Measurements from ENCODE around the gene USH2A. TPM values are rescaled to one million over a fixed set of nuclear protein-coding genes. Genes with fewer than 3 reads are reported as not detected.

The USH2A gene
- total RNA-seq, 1 experiment from 2014 or later: not detected

GRCh38 chr1:215673943-215674342 is 749.3 kb downstream of the USH2A start:
- intact Hi-C loops (cut with micrococcal nuclease): no loop called here
- POLR2A ChIA-PET: no interaction called here

More at GRCh38 chr1:215673943-215674342, 749.3 kb downstream of the USH2A start:
- Histone ChIP-seq H3K4me1 (ENCODE audit: control insufficient read depth in 1 of 2, insufficient read depth in 2 of 2, low read length in 2 of 2) (no peaks in the 10 kb centered on the region), H3K36me3 (ENCODE audit: control insufficient read depth in 1 of 2, insufficient read depth in 2 of 2, low read length in 2 of 2) (no peaks in the 10 kb centered on the region), H3K27me3 (ENCODE audit: insufficient read depth, low read length) (peaks cover 13% of the 10 kb centered on the region), H4K20me1 (ENCODE audit: insufficient read depth) (no peaks in the 10 kb centered on the region), H2AFZ (ENCODE audit: low read depth, low read length, poor library complexity, severe bottlenecking) (no peak overlapping the region), H3K27ac (ENCODE audit: low read depth, low read length) (no peak overlapping the region), H3K79me2 (ENCODE audit: insufficient read depth, low read length) (no peaks in the 10 kb centered on the region), H3K4me3 (replicated peaks in 1 of 2; ENCODE audit: low read depth in 1 of 2, low read length in 2 of 2) (no peak overlapping the region), H3K9me2 (ENCODE audit: insufficient read depth) (no peaks in the 10 kb centered on the region), H3K4me2 (ENCODE audit: low read length) (no peak overlapping the region), H3K9me3 (ENCODE audit: control insufficient read depth in 1 of 2, insufficient read depth in 1 of 2, low read depth in 1 of 2, low read length in 2 of 2) (no peaks in the 10 kb centered on the region), H3K9ac (ENCODE audit: low read length) (no peak overlapping the region)
- BruUV-seq (replicated peaks): no TSS peak
- ChIA-PET RAD21 (ENCODE audit: low non-redundant PET in 1 of 2, low total read pairs in 2 of 2, uncharacterized antibody in 2 of 2, unreplicated experiment in 2 of 2) (no interaction called here), CTCF (no interaction called here)
- no peak for ATAC-seq
- DNase-seq (ENCODE audit: low read depth, low spot score): no peak
- TF ChIP-seq MAX (IDR thresholded peaks at IDR 0.05) (no peak), CTCF (IDR thresholded peaks at IDR 0.05 in 2 of 3, conservative IDR thresholded peaks at IDR 0.05 in 1 of 3; ENCODE audit: borderline replicate concordance in 1 of 3, insufficient read depth in 1 of 3, low read depth in 2 of 3, low read length in 2 of 3) (no peak), EGR1 (IDR thresholded peaks at IDR 0.05; ENCODE audit: low read depth) (no peak), ZBTB33 (IDR thresholded peaks at IDR 0.05; ENCODE audit: extremely low read depth, insufficient replicate concordance, low read length) (no peak), YY1 (IDR thresholded peaks at IDR 0.05; ENCODE audit: extremely low read depth, insufficient replicate concordance, low read depth, low read length) (no peak), ELF1 (IDR thresholded peaks at IDR 0.05; ENCODE audit: borderline replicate concordance, low read depth) (no peak), TCF7L2 (IDR thresholded peaks at IDR 0.05; ENCODE audit: borderline replicate concordance, extremely low read depth, insufficient read depth, insufficient read length) (no peak), CBX3 (IDR thresholded peaks at IDR 0.05; ENCODE audit: low read depth) (no peak), REST (IDR thresholded peaks at IDR 0.05; ENCODE audit: low read depth) (no peak), ATF3 (IDR thresholded peaks at IDR 0.05) (no peak)

All from HCT116 (cell line).